ENCODE data around the gene BCAR3.

Gene BCAR3

GRCh38 chr1:93692026-93692425, 10.4 kb upstream of the BCAR3 start:
- no peak overlapping the region for H3K14ac ChIP-seq (ENCODE audit: low read length)
- no peak overlapping the region for H3K27ac ChIP-seq (replicated peaks; ENCODE audit: low read length)
- no peak overlapping the region for H2BK12ac ChIP-seq (ENCODE audit: low read length)

GRCh38 chr1:93690921-93691789, 9.5 kb upstream of the BCAR3 start:
- no peak for DNase-seq (ENCODE audit: low spot score)
- Histone ChIP-seq H2BK5ac (ENCODE audit: low read length) (no peak overlapping the region), H2AK5ac (ENCODE audit: low read depth, low read length) (no peak overlapping the region), H3K18ac (ENCODE audit: low read length) (no peak overlapping the region), H3K14ac (ENCODE audit: low read length) (no peak overlapping the region), H3K36me3 (replicated peaks in 1 of 2; ENCODE audit: control insufficient read depth in 2 of 2, insufficient read depth in 2 of 2, low read length in 2 of 2) (no peaks in the 10 kb centered on the region), H3K4ac (ENCODE audit: low read length) (no peak overlapping the region), H3K9me3 (replicated peaks in 1 of 2; ENCODE audit: control insufficient read depth in 2 of 2, insufficient read depth in 1 of 2, low read depth in 1 of 2, low read length in 2 of 2) (no peaks in the 10 kb centered on the region), H3K27ac (replicated peaks; ENCODE audit: low read length) (no peak overlapping the region), H4K8ac (ENCODE audit: low read depth, low read length) (no peak overlapping the region), H3K79me1 (ENCODE audit: low read depth, low read length) (no peaks in the 10 kb centered on the region), H3K27me3 (ENCODE audit: control insufficient read depth in 3 of 3, insufficient read depth in 3 of 3, low read depth in 1 of 3, low read length in 3 of 3) (no peaks in the 10 kb centered on the region), H3K23ac (ENCODE audit: low read depth, low read length, poor library complexity) (no peak overlapping the region), H2BK15ac (ENCODE audit: low read length) (no peak overlapping the region), H3K4me1 (ENCODE audit: control insufficient read depth in 2 of 2, insufficient read depth in 1 of 2, low read depth in 1 of 2, low read length in 2 of 2) (peaks cover 15 to 33% of the 10 kb centered on the region in 2 donors), H3K4me3 (ENCODE audit: low read length in 2 of 2) (no peak overlapping the region), H2BK12ac (ENCODE audit: low read length) (no peak overlapping the region), H2AFZ (ENCODE audit: low read length) (no peak overlapping the region), H2BK120ac (ENCODE audit: low read depth, low read length) (no peak overlapping the region), H4K91ac (ENCODE audit: low read depth, low read length, poor library complexity) (no peak overlapping the region), H3K9ac (ENCODE audit: low read depth, low read length, poor library complexity) (no peak overlapping the region), H3K4me2 (ENCODE audit: insufficient read depth, low read length, poor library complexity, severe bottlenecking) (no peak overlapping the region)
- no CpG with 5 or more reads among the region's 4 CpGs for WGBS, 2 donors (ENCODE audit: extremely low coverage in 2 of 2, insufficient read length in 2 of 2, insufficient replicate concordance in 1 of 2)

More at GRCh38 chr1:93692026-93692425, 10.4 kb upstream of the BCAR3 start:
- no peak overlapping the region for H2AK5ac ChIP-seq (ENCODE audit: low read depth, low read length)
- no peak overlapping the region for H3K4me2 ChIP-seq (ENCODE audit: insufficient read depth, low read length, poor library complexity, severe bottlenecking)
- no peak overlapping the region for H3K4me3 ChIP-seq (ENCODE audit: low read length in 2 of 2)
- H4K91ac ChIP-seq (ENCODE audit: low read depth, low read length, poor library complexity): no peak overlapping the region
- H3K4ac ChIP-seq (ENCODE audit: low read length): no peak overlapping the region
- DNase-seq (ENCODE audit: low spot score): no peak
- H3K18ac ChIP-seq (ENCODE audit: low read length): peak overlapping the region; percentile 31
- no CpG with 5 or more reads among the region's 4 CpGs for WGBS, 2 donors (ENCODE audit: extremely low coverage in 2 of 2, insufficient read length in 2 of 2, insufficient replicate concordance in 1 of 2)
- H3K23ac ChIP-seq (ENCODE audit: low read depth, low read length, poor library complexity): no peak overlapping the region
- peaks cover 13 to 33% of the 10 kb centered on the region in 2 donors for H3K4me1 ChIP-seq (ENCODE audit: control insufficient read depth in 2 of 2, insufficient read depth in 1 of 2, low read depth in 1 of 2, low read length in 2 of 2)
- H2AFZ ChIP-seq (ENCODE audit: low read length): no peak overlapping the region
- H2BK15ac ChIP-seq (ENCODE audit: low read length): no peak overlapping the region
- H2BK5ac ChIP-seq (ENCODE audit: low read length): no peak overlapping the region
- no peak overlapping the region for H2BK120ac ChIP-seq (ENCODE audit: low read depth, low read length)
- H3K9ac ChIP-seq (ENCODE audit: low read depth, low read length, poor library complexity): no peak overlapping the region
- H3K36me3 ChIP-seq (replicated peaks in 1 of 2; ENCODE audit: control insufficient read depth in 2 of 2, insufficient read depth in 2 of 2, low read length in 2 of 2): no peaks in the 10 kb centered on the region
- H4K8ac ChIP-seq (ENCODE audit: low read depth, low read length): no peak overlapping the region
- no peaks in the 10 kb centered on the region for H3K79me1 ChIP-seq (ENCODE audit: low read depth, low read length)
- no peaks in the 10 kb centered on the region for H3K9me3 ChIP-seq (replicated peaks in 1 of 2; ENCODE audit: control insufficient read depth in 2 of 2, insufficient read depth in 1 of 2, low read depth in 1 of 2, low read length in 2 of 2)
- H3K27me3 ChIP-seq (ENCODE audit: control insufficient read depth in 3 of 3, insufficient read depth in 3 of 3, low read depth in 1 of 3, low read length in 3 of 3): no peaks in the 10 kb centered on the region

- H3K4me1 ChIP-seq (ENCODE audit: control insufficient read depth in 2 of 2, insufficient read depth in 1 of 2, low read depth in 1 of 2, low read length in 2 of 2): peaks cover 15 to 31% of the 10 kb centered on the region in 2 donors
- H4K91ac ChIP-seq (ENCODE audit: low read depth, low read length, poor library complexity): no peak overlapping the region
- no peak overlapping the region for H2AK5ac ChIP-seq (ENCODE audit: low read depth, low read length)
- H2BK5ac ChIP-seq (ENCODE audit: low read length): no peak overlapping the region
- no peak for DNase-seq (ENCODE audit: low spot score)
- no peak overlapping the region for H2BK12ac ChIP-seq (ENCODE audit: low read length)
- H3K9me3 ChIP-seq (replicated peaks in 1 of 2; ENCODE audit: control insufficient read depth in 2 of 2, insufficient read depth in 1 of 2, low read depth in 1 of 2, low read length in 2 of 2): no peaks in the 10 kb centered on the region
- H3K4me3 ChIP-seq (ENCODE audit: low read length in 2 of 2): no peak overlapping the region
- H2AFZ ChIP-seq (ENCODE audit: low read length): no peak overlapping the region
- H2BK15ac ChIP-seq (ENCODE audit: low read length): no peak overlapping the region
- no peak overlapping the region for H3K18ac ChIP-seq (ENCODE audit: low read length)
- H3K23ac ChIP-seq (ENCODE audit: low read depth, low read length, poor library complexity): no peak overlapping the region
- no peak overlapping the region for H3K4ac ChIP-seq (ENCODE audit: low read length)
- H3K4me2 ChIP-seq (ENCODE audit: insufficient read depth, low read length, poor library complexity, severe bottlenecking): no peak overlapping the region
- no peak overlapping the region for H4K8ac ChIP-seq (ENCODE audit: low read depth, low read length)
- no peak overlapping the region for H2BK120ac ChIP-seq (ENCODE audit: low read depth, low read length)
- no peaks in the 10 kb centered on the region for H3K27me3 ChIP-seq (ENCODE audit: control insufficient read depth in 3 of 3, insufficient read depth in 3 of 3, low read depth in 1 of 3, low read length in 3 of 3)
- no peaks in the 10 kb centered on the region for H3K79me1 ChIP-seq (ENCODE audit: low read depth, low read length)
- H3K36me3 ChIP-seq (replicated peaks in 1 of 2; ENCODE audit: control insufficient read depth in 2 of 2, insufficient read depth in 2 of 2, low read length in 2 of 2): no peaks in the 10 kb centered on the region
- H3K9ac ChIP-seq (ENCODE audit: low read depth, low read length, poor library complexity): no peak overlapping the region
- H3K14ac ChIP-seq (ENCODE audit: low read length): no peak overlapping the region
- H3K27ac ChIP-seq (replicated peaks; ENCODE audit: low read length): no peak overlapping the region
These were observed 8.7 kb upstream of the BCAR3 start for GRCh38 chr1:93690341-93690740.

GRCh38 chr1:93689521-93690223, 8.0 kb upstream of the BCAR3 start:
- no peak overlapping the region for H3K4me2 ChIP-seq (ENCODE audit: insufficient read depth, low read length, poor library complexity, severe bottlenecking)
- no peak overlapping the region for H3K4ac ChIP-seq (ENCODE audit: low read length)
- no peak overlapping the region for H3K23ac ChIP-seq (ENCODE audit: low read depth, low read length, poor library complexity)
- no peak overlapping the region for H3K9ac ChIP-seq (ENCODE audit: low read depth, low read length, poor library complexity)
- H3K9me3 ChIP-seq (replicated peaks in 1 of 2; ENCODE audit: control insufficient read depth in 2 of 2, insufficient read depth in 1 of 2, low read depth in 1 of 2, low read length in 2 of 2): no peaks in the 10 kb centered on the region
- no peak for DNase-seq (ENCODE audit: low spot score)
- no peak overlapping the region for H3K4me3 ChIP-seq (ENCODE audit: low read length in 2 of 2)
- no peak overlapping the region for H2BK5ac ChIP-seq (ENCODE audit: low read length)
- no peak overlapping the region for H2BK15ac ChIP-seq (ENCODE audit: low read length)
- H2AFZ ChIP-seq (ENCODE audit: low read length): no peak overlapping the region
- H3K36me3 ChIP-seq (replicated peaks in 1 of 2; ENCODE audit: control insufficient read depth in 2 of 2, insufficient read depth in 2 of 2, low read length in 2 of 2): no peaks in the 10 kb centered on the region
- H3K27ac ChIP-seq (replicated peaks; ENCODE audit: low read length): no peak overlapping the region
- H4K8ac ChIP-seq (ENCODE audit: low read depth, low read length): no peak overlapping the region
- WGBS, 2 donors (ENCODE audit: extremely low coverage in 2 of 2, insufficient read length in 2 of 2, insufficient replicate concordance in 1 of 2): no CpG with 5 or more reads among the region's 5 CpGs
- H4K91ac ChIP-seq (ENCODE audit: low read depth, low read length, poor library complexity): no peak overlapping the region
- peaks cover 15 to 31% of the 10 kb centered on the region in 2 donors for H3K4me1 ChIP-seq (ENCODE audit: control insufficient read depth in 2 of 2, insufficient read depth in 1 of 2, low read depth in 1 of 2, low read length in 2 of 2)
- no peak overlapping the region for H3K18ac ChIP-seq (ENCODE audit: low read length)
- no peak overlapping the region for H2BK12ac ChIP-seq (ENCODE audit: low read length)
- no peak overlapping the region for H2AK5ac ChIP-seq (ENCODE audit: low read depth, low read length)
- H3K27me3 ChIP-seq (ENCODE audit: control insufficient read depth in 3 of 3, insufficient read depth in 3 of 3, low read depth in 1 of 3, low read length in 3 of 3): no peaks in the 10 kb centered on the region
- no peaks in the 10 kb centered on the region for H3K79me1 ChIP-seq (ENCODE audit: low read depth, low read length)
- H3K14ac ChIP-seq (ENCODE audit: low read length): no peak overlapping the region
- H2BK120ac ChIP-seq (ENCODE audit: low read depth, low read length): no peak overlapping the region
